HG02981 (cell line): ENCODE measurements around the gene CHD5.

Experiments used
- ATAC-seq: cut with Tn5 transposase; IDR thresholded peaks from one replicate; pipeline ENCODE4 v1.9.1; 2021; ENCODE audit warnings: mild to moderate bottlenecking, moderate library complexity; ENCODE audit not compliant: unreplicated experiment

CHD5 gene

GRCh38 chr1:6157132-6157527, 23.0 kb downstream of the CHD5 start:
- ATAC-seq = no peak

- ATAC-seq = no peak
Observed at GRCh38 chr1:6154525-6155319, 25.4 kb downstream of the CHD5 start.

GRCh38 chr1:6152882-6153281, 27.2 kb downstream of the CHD5 start:
- no peak for ATAC-seq

GRCh38 chr1:6152181-6152580, 27.9 kb downstream of the CHD5 start:
- ATAC-seq = no peak

- ATAC-seq = no peak
Observed at GRCh38 chr1:6151291-6151822, 28.8 kb downstream of the CHD5 start.

GRCh38 chr1:6150006-6150938, 29.8 kb downstream of the CHD5 start:
- no peak for ATAC-seq

GRCh38 chr1:6149597-6149996, 30.5 kb downstream of the CHD5 start:
- ATAC-seq = no peak

- ATAC-seq = no peak
Observed at GRCh38 chr1:6148497-6149241, 31.5 kb downstream of the CHD5 start.

- no peak for ATAC-seq
Observed at GRCh38 chr1:6145864-6146410, 34.2 kb downstream of the CHD5 start.

GRCh38 chr1:6145396-6145750, 34.7 kb downstream of the CHD5 start:
- ATAC-seq = no peak

- ATAC-seq = no peak
Observed at GRCh38 chr1:6144647-6145395, 35.3 kb downstream of the CHD5 start.

GRCh38 chr1:6144175-6144574, 35.9 kb downstream of the CHD5 start:
- no peak for ATAC-seq

- ATAC-seq = no peak
Observed at GRCh38 chr1:6143395-6143794, 36.7 kb downstream of the CHD5 start.

- no peak for ATAC-seq
Observed at GRCh38 chr1:6142734-6143133, 37.4 kb downstream of the CHD5 start.

GRCh38 chr1:6142036-6142621, 38.0 kb downstream of the CHD5 start:
- ATAC-seq = no peak

- no peak for ATAC-seq
Observed at GRCh38 chr1:6141592-6141991, 38.5 kb downstream of the CHD5 start.

- no peak for ATAC-seq
Observed at GRCh38 chr1:6140413-6140812, 39.7 kb downstream of the CHD5 start.

- ATAC-seq = no peak
Observed at GRCh38 chr1:6137758-6138157, 42.4 kb downstream of the CHD5 start.

- ATAC-seq = no peak
Observed at GRCh38 chr1:6136516-6137220, 43.5 kb downstream of the CHD5 start.
